IPS-NIHi11 (cell line): Measurements from ENCODE around the gene MAPT.
"Not testable (repeated sequence)": the region's sequence is repeated elsewhere in the genome, so short reads cannot be mapped to it uniquely, and the experiment has no call there.

ENCODE experiments used
- DNase-seq: peaks from one replicate; pipeline ENCODE4 v3.0.0; 2012; ENCODE audit warnings: mixed read lengths, low spot score

The MAPT gene

GRCh38 chr17:46009681-46010596 lies 115.6 kb downstream of the MAPT start:
- DNase-seq, result no peak

- DNase-seq, result no peak
Observed at GRCh38 chr17:46010597-46011186, 116.3 kb downstream of the MAPT start.

- DNase-seq, result no peak
Observed at GRCh38 chr17:46011711-46012505, 117.6 kb downstream of the MAPT start.

GRCh38 chr17:46012506-46013079 lies 118.2 kb downstream of the MAPT start:
- DNase-seq, result no peak

GRCh38 chr17:46013127-46013501 lies 118.8 kb downstream of the MAPT start:
- DNase-seq, result no peak

- DNase-seq, result no peak
Observed at GRCh38 chr17:46013502-46014165, 119.3 kb downstream of the MAPT start.

- not testable (repeated sequence) for DNase-seq
Observed at GRCh38 chr17:46019408-46019925, 125.1 kb downstream of the MAPT start.

- DNase-seq, result no peak
Observed at GRCh38 chr17:46020023-46020761, 125.8 kb downstream of the MAPT start.

GRCh38 chr17:46020998-46021397 lies 126.6 kb downstream of the MAPT start:
- no peak for DNase-seq

- DNase-seq, result not testable (repeated sequence)
Observed at GRCh38 chr17:46023366-46023765, 129.0 kb downstream of the MAPT start.

GRCh38 chr17:46023783-46024388 lies 129.5 kb downstream of the MAPT start:
- DNase-seq, result no peak

GRCh38 chr17:46024590-46024989 lies 130.2 kb downstream of the MAPT start:
- no peak for DNase-seq

GRCh38 chr17:46025060-46025459 lies 130.7 kb downstream of the MAPT start:
- no peak for DNase-seq

GRCh38 chr17:46025510-46026165 lies 131.3 kb downstream of the MAPT start:
- no peak for DNase-seq

GRCh38 chr17:46026166-46027047 lies 132.1 kb downstream of the MAPT start:
- DNase-seq, result no peak

- DNase-seq, result no peak
Observed at GRCh38 chr17:46027048-46027975, 133.0 kb downstream of the MAPT start.

- DNase-seq, result no peak
Observed at GRCh38 chr17:46027976-46028325, 133.6 kb downstream of the MAPT start.

GRCh38 chr17:46028374-46028773 lies 134.0 kb downstream of the MAPT start:
- DNase-seq, result no peak
